H9 (cell line): Measurements from ENCODE around the gene RFNG. TPM values are rescaled to one million over a fixed set of nuclear protein-coding genes. Genes with fewer than 3 reads are reported as not detected.

Experiments
- DNase-seq: peaks from one replicate; pipeline ENCODE4 v3.0.0-alpha.2; 2017
- H2AFZ ChIP-seq: one replicate; pipeline ENCODE4 v1.6.1; 2013; ENCODE audit warnings: mild to moderate bottlenecking, low read length, control low read depth, moderate library complexity
- H2AK5ac ChIP-seq: 2 replicates; pipeline ENCODE4 v1.6.1; 2013; ENCODE audit warnings: low read length, control low read depth, mixed read lengths; ENCODE audit not compliant: insufficient read length
- H2BK120ac ChIP-seq: one replicate; pipeline ENCODE4 v1.6.1; 2013; ENCODE audit warnings: low read depth, mild to moderate bottlenecking, low read length, control low read depth, inconsistent platforms; ENCODE audit not compliant: poor library complexity, severe bottlenecking
- H2BK12ac ChIP-seq: 2 replicates; pipeline ENCODE4 v1.6.1; 2013; ENCODE audit warnings: low read length, control low read depth, mixed read lengths, low read depth; ENCODE audit not compliant: insufficient read length
- H2BK15ac ChIP-seq: 2 replicates; pipeline ENCODE4 v1.6.1; 2013; ENCODE audit warnings: low read depth, low read length, control low read depth
- H2BK20ac ChIP-seq: one replicate; pipeline ENCODE4 v1.6.1; 2013; ENCODE audit warnings: low read depth, mild to moderate bottlenecking, low read length, control low read depth, inconsistent platforms; ENCODE audit not compliant: poor library complexity, severe bottlenecking
- H2BK5ac ChIP-seq: 2 replicates; pipeline ENCODE4 v1.6.1; 2013; ENCODE audit warnings: low read length, control low read depth, mixed read lengths; ENCODE audit not compliant: insufficient read length
- H3K14ac ChIP-seq: 2 replicates; pipeline ENCODE4 v1.6.1; 2013; ENCODE audit warnings: low read length, control low read depth; ENCODE audit not compliant: insufficient read depth
- H3K18ac ChIP-seq: 2 replicates; pipeline ENCODE4 v1.6.1; 2013; ENCODE audit warnings: low read depth, mild to moderate bottlenecking, mixed read lengths, low read length, control low read depth; ENCODE audit not compliant: insufficient read length
- H3K23ac ChIP-seq: 2 replicates; pipeline ENCODE4 v1.6.1; 2013; ENCODE audit warnings: low read length, control low read depth, mixed read lengths, low read depth; ENCODE audit not compliant: insufficient read length
- H3K23me2 ChIP-seq: 2 replicates; pipeline ENCODE4 v1.6.1; 2013; ENCODE audit warnings: low read depth, mild to moderate bottlenecking, mixed read lengths, low read length, control low read depth; ENCODE audit not compliant: insufficient read length, poor library complexity, severe bottlenecking
- H3K27ac ChIP-seq: 2 replicates; pipeline ENCODE4 v1.5.1; 2013; ENCODE audit warnings: low read length, control low read depth, mixed read lengths, low read depth; ENCODE audit not compliant: insufficient read length
- H3K27me3 ChIP-seq: 2 replicates; pipeline ENCODE4 v1.6.1; 2013; ENCODE audit warnings: low read length, control low read depth, inconsistent platforms; ENCODE audit not compliant: insufficient read depth
- H3K4ac ChIP-seq: 2 replicates; pipeline ENCODE4 v1.6.1; 2013; ENCODE audit warnings: low read depth, mild to moderate bottlenecking, control low read depth, inconsistent platforms, low read length, moderate library complexity
- H3K4me1 ChIP-seq: 2 replicates; pipeline ENCODE4 v1.6.1; 2013; ENCODE audit warnings: low read length, control low read depth, inconsistent platforms; ENCODE audit not compliant: insufficient read depth
- H3K4me2 ChIP-seq: 2 replicates; pipeline ENCODE4 v1.6.1; 2013; ENCODE audit warnings: low read length, control low read depth, mixed read lengths; ENCODE audit not compliant: insufficient read length, insufficient read depth
- H3K56ac ChIP-seq: 2 replicates; pipeline ENCODE4 v1.6.1; 2013; ENCODE audit warnings: low read depth, mild to moderate bottlenecking, mixed read lengths, low read length, control low read depth; ENCODE audit not compliant: insufficient read length
- H3K79me1 ChIP-seq: 2 replicates; pipeline ENCODE4 v1.6.1; 2013; ENCODE audit warnings: low read depth, mild to moderate bottlenecking, moderate library complexity, low read length, control low read depth, inconsistent platforms; ENCODE audit not compliant: insufficient read depth, poor library complexity, severe bottlenecking
- H3K79me2 ChIP-seq: 2 replicates; pipeline ENCODE4 v1.6.1; 2013; ENCODE audit warnings: low read length, control low read depth, inconsistent platforms; ENCODE audit not compliant: insufficient read depth
- H3K9ac ChIP-seq: 2 replicates; pipeline ENCODE4 v1.6.1; 2013; ENCODE audit warnings: low read length, control low read depth, mixed read lengths; ENCODE audit not compliant: insufficient read length; ENCODE audit errors: extremely low read depth
- H3K9me3 ChIP-seq: one replicate; pipeline ENCODE4 v1.6.1; 2013; ENCODE audit warnings: low read depth, low read length, inconsistent platforms; ENCODE audit not compliant: control insufficient read depth
- H3T11ph ChIP-seq: one replicate; pipeline ENCODE4 v1.6.1; 2013; ENCODE audit warnings: mild to moderate bottlenecking, low read length, control low read depth, inconsistent platforms
- H4K20me1 ChIP-seq: one replicate; pipeline ENCODE4 v1.6.1; 2013; ENCODE audit not compliant: control insufficient read depth, insufficient read length, insufficient read depth
- H4K5ac ChIP-seq: 2 replicates; pipeline ENCODE4 v1.6.1; 2013; ENCODE audit warnings: low read depth, mild to moderate bottlenecking, mixed read lengths, low read length, control low read depth; ENCODE audit not compliant: insufficient read length
- H4K8ac ChIP-seq: replicated peaks from 2 replicates; pipeline ENCODE4 v1.6.1; 2013; ENCODE audit warnings: low read length, control low read depth, mixed read lengths, low read depth; ENCODE audit not compliant: insufficient read length
- H4K91ac ChIP-seq: 2 replicates; pipeline ENCODE4 v1.6.1; 2013; ENCODE audit warnings: low read depth, mild to moderate bottlenecking, moderate library complexity, mixed read lengths, low read length, control low read depth; ENCODE audit not compliant: insufficient read length
- H3K27ac Mint-ChIP-seq, 3 experiments: 2 replicates in 2 of 3; 3 replicates in 1 of 3; pipeline ENCODE4 v1.8.0; 2020 to 2021; ENCODE audit warnings: mixed read lengths in 3 of 3, mild to moderate bottlenecking in 1 of 3, moderate library complexity in 1 of 3
- H3K27me3 Mint-ChIP-seq: 2 replicates; pipeline ENCODE4 v1.8.0; 2021; ENCODE audit warnings: low read depth, mild to moderate bottlenecking, moderate library complexity, mixed read lengths
- H3K36me3 Mint-ChIP-seq, 3 experiments: 2 replicates in 2 of 3; 3 replicates in 1 of 3; pipeline ENCODE4 v1.8.0; 2020 to 2021; ENCODE audit warnings: low read depth in 3 of 3, mixed read lengths in 3 of 3; ENCODE audit not compliant: insufficient read depth in 1 of 3
- H3K4me1 Mint-ChIP-seq, 2 experiments: 2 replicates each; pipeline ENCODE4 v1.8.0; 2020; ENCODE audit warnings: mixed read lengths in 2 of 2
- H3K4me3 Mint-ChIP-seq, 2 experiments: 2 replicates in 1 of 2; 3 replicates in 1 of 2; pipeline ENCODE4 v1.8.0; 2020 to 2021; ENCODE audit warnings: mild to moderate bottlenecking in 2 of 2, mixed read lengths in 2 of 2, moderate library complexity in 1 of 2
- H3K9me3 Mint-ChIP-seq, 2 experiments: 2 replicates in 1 of 2; 3 replicates in 1 of 2; pipeline ENCODE4 v1.8.0; 2020; ENCODE audit warnings: mild to moderate bottlenecking in 2 of 2, mixed read lengths in 2 of 2, moderate library complexity in 1 of 2
- CTCF ChIP-seq: fragments of 200-600 bp; sonication (generic); conservative IDR thresholded peaks from 3 replicates; pipeline ENCODE4 v1.8.0; 2021; ENCODE audit warnings: antibody characterized with exemption, mild to moderate bottlenecking
- WGBS: extraction: QIAGEN DNeasy Blood & Tissue Kit; methylation state at CpG from one replicate; pipeline ENCODE4 v1.1.7; 2013; ENCODE audit warnings: missing lambda C conversion rate, low lambda C conversion rate, mixed read lengths; ENCODE audit not compliant: insufficient read length; ENCODE audit errors: extremely low coverage; 5-methylcytosine and 5-hydroxymethylcytosine counted together
- total RNA-seq: library from RNA; stranded (reverse); gene quantifications from 2 replicates; pipeline ENCODE4 v1.2.1, GENCODE V29; 2021

The RFNG gene
- total RNA-seq, 1 experiment from 2014 or later: 34.0 TPM

GRCh38 chr17:82096709-82097183 lies 45.1 kb upstream of the RFNG start:
- H2BK15ac ChIP-seq: no peak overlapping the region
- H3K23ac ChIP-seq: no peak overlapping the region
- no peak overlapping the region for H3K4ac ChIP-seq
- H4K20me1 ChIP-seq: no peaks in the 10 kb centered on the region
- H3K79me2 ChIP-seq: peaks cover 20% of the 10 kb centered on the region; the same call in 1 of the 2 replicates
- peaks cover 17 to 34% of the 10 kb centered on the region in 2 experiments for H3K4me1 Mint-ChIP-seq
- H3K4me1 ChIP-seq: no peaks in the 10 kb centered on the region
- H3T11ph ChIP-seq: no peak overlapping the region
- H2AK5ac ChIP-seq: no peak overlapping the region
- H3K9me3 ChIP-seq: no peaks in the 10 kb centered on the region
- no peak for TF ChIP-seq CTCF
- no peaks in the 10 kb centered on the region for H3K27me3 Mint-ChIP-seq
- no peak overlapping the region for H2BK20ac ChIP-seq
- H3K79me1 ChIP-seq: peaks cover 10% of the 10 kb centered on the region
- no peak overlapping the region for H2BK5ac ChIP-seq
- WGBS: no CpG with 5 or more reads among the region's 8 CpGs
- H3K18ac ChIP-seq: no peak overlapping the region
- peaks cover 10 to 34% (median 32%) of the 10 kb centered on the region in 3 experiments; a peak in 6 of 7 replicates for H3K36me3 Mint-ChIP-seq
- H2BK12ac ChIP-seq: no peak overlapping the region
- no peak overlapping the region for H4K8ac ChIP-seq
- H4K91ac ChIP-seq: no peak overlapping the region
- no peak overlapping the region for H4K5ac ChIP-seq
- no peaks in the 10 kb centered on the region for H3K9me3 Mint-ChIP-seq
- H3K27me3 ChIP-seq: no peaks in the 10 kb centered on the region
- peak overlapping the region; percentile 73 for H3K4me2 ChIP-seq
- no peak overlapping the region for H3K27ac ChIP-seq
- H3K23me2 ChIP-seq: peaks cover 14% of the 10 kb centered on the region
- H3K4me3 Mint-ChIP-seq: peak overlapping the region; percentile 74 to 82
- no peak overlapping the region for H2AFZ ChIP-seq
- no peak overlapping the region for H3K56ac ChIP-seq
- no peak overlapping the region for H2BK120ac ChIP-seq
- no peak for DNase-seq
- 0 out of 7 replicates have a peak overlapping the region, but pooled peaks of 1 of the 3 experiments have one; percentile 40 for H3K27ac Mint-ChIP-seq
- H3K14ac ChIP-seq: 0 out of 2 replicates have a peak overlapping the region, but pooled peaks have one; percentile 1
- peak overlapping the region; percentile 53 for H3K9ac ChIP-seq
